Activated CD4-positive, alpha-beta T cell treated with anti-CD3 and anti-CD28 coated beads, Interleukin-2, amount 50 U/mL, for 24 hours (primary cell): Measurements from ENCODE around the gene PODXL2.

Source experiments
- DNase-seq, 2 donors: peaks; one replicate each; pipeline ENCODE4 v3.0.0-alpha.2; 2020; ENCODE audit warnings: low read depth in 1 of 2, low spot score in 1 of 2

Gene PODXL2

DNA sequence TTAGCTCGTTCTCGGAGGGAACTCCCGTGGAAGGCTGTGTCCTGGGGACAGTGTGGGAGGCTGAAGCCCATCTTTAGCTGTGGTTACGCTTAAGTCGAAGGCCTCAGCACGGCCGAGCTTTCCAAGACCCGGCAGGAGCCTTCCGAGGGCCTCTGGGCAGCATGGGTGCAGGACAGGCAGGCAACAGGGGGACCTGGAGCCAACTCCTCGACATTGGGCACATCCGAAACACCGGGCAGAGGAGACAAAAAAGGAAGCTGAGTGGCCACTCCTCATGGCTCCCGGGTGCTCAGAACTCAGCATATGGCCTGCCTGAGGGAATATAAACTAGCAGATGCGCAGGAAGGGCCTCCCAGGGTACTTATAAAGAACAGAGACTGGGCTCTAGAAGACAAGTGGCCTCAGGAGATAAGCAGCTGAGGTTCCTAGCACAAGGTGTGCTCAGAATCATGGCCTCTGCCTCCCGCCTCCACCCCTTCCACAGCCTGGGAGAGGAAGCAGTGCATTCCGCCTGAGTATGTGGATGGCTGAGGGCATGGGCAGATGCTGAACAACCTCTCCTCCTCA, 77.9 kb downstream of the PODXL2 start:
- no peak for DNase-seq

- DNase-seq = no peak
Measured at GRCh38 chr3:127707851-127708411, 78.9 kb downstream of the PODXL2 start.

- DNase-seq = no peak
Measured at GRCh38 chr3:127708837-127709236, 79.9 kb downstream of the PODXL2 start.

GRCh38 chr3:127709320-127710060, 80.5 kb downstream of the PODXL2 start:
- DNase-seq = no peak

DNA sequence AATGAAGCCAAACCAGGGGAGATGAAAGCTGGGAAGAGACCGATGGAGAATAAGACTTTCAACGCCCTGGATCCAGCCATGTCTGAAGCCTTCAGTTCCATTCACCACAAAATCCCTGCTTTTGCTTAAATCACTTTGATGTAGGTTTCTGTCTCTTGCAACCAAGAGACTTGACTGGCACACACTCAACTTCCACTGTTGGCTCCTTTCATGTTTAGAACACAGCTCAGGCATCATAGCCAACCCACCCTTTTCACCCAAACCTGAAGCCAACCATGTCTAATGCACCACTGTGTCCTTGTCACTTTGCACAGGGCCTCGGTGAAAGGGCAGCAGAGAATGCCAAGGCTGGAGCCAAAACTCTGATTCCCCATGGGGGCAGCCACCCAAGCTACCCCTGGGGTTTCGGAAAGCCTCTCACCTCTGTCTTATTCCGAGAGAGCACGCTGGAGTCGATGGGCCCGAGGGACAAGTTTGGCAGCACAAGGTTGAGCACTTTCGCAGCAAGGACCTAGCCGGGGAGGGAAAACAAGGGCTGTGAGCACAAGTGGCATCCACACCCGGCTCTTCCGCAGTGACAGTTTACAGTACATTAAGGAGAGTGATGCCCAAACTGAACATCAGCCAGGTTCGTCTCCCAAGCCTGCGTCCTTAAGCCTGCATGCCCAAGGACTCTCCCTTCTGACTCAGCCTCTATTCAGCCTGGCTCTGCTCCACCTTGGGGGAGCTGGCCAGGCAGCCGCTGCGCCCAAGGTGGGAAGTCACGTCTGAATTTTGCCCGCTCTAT, 81.4 kb downstream of the PODXL2 start:
- no peak for DNase-seq

GRCh38 chr3:127711021-127711695, 82.2 kb downstream of the PODXL2 start:
- DNase-seq = no peak

- no peak for DNase-seq
Measured at GRCh38 chr3:127711896-127712295, 82.9 kb downstream of the PODXL2 start.

DNA sequence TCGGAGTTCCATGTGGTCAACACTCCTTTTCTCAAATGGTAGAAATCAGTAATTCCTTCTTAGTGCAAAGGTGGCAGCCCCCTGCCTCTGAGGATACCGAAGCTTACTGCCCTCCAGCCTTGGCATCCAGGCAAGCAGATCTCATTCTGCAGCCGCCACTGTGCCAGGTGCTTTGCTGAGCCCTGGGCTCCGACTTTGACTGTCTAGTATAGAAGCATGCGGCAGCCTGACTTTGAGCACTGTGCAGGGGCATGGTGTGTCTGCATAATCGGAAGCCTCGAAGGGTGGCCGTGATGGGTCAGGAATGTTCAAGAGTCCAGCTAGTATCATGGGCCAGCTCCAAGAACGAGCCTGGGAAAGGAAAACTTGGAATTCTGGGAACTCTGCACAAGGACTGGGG, 83.5 kb downstream of the PODXL2 start:
- DNase-seq = no peak

GRCh38 chr3:127712881-127713771, 84.1 kb downstream of the PODXL2 start:
- no peak for DNase-seq

- DNase-seq = no peak
Measured at GRCh38 chr3:127714125-127714571, 85.2 kb downstream of the PODXL2 start.

GRCh38 chr3:127714866-127715265, 85.9 kb downstream of the PODXL2 start:
- no peak for DNase-seq

DNA sequence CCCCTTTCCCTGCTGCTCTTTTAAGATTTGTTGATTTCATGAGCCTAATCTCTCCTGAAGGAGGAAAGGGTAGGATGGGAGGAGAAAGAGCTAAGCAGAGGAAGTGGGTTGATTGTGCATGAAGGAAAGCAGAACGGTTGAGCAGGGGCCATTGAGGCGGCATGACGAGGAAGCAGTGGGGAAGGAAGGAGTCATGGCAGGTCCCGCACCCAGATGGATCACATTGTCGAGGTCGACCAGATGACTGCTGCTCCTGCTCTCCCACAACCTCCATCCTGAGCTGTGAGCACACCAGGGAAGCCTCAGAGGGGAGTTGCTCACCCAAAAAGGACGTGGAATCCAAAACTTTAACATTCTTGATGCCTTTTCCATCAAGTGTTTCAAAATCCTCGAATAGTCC, 86.5 kb downstream of the PODXL2 start:
- no peak for DNase-seq

DNA sequence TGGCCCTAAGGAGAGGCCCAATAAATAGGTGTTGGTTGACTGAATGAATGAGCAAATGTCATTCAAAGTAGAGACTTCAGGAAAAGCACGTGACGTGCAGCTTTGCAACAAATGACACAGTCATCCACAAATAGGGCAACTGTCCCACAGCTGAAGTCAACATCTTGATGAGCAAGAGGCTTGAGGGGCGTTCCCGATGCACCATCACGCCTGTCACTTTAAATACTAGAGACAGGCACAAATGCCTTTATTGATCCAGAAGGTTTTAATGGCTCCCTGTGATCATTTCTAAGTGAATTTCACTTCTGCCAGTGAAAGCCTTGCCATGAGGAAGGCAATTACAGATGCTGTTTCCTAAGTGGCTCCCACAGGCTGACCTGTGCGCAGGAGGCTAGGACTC, 87.4 kb downstream of the PODXL2 start:
- no peak for DNase-seq

GRCh38 chr3:127717357-127718244, 88.6 kb downstream of the PODXL2 start:
- no peak for DNase-seq

- DNase-seq = no peak
Measured at GRCh38 chr3:127718245-127718915, 89.4 kb downstream of the PODXL2 start.

GRCh38 chr3:127718916-127719290, 89.9 kb downstream of the PODXL2 start:
- no peak for DNase-seq

DNA sequence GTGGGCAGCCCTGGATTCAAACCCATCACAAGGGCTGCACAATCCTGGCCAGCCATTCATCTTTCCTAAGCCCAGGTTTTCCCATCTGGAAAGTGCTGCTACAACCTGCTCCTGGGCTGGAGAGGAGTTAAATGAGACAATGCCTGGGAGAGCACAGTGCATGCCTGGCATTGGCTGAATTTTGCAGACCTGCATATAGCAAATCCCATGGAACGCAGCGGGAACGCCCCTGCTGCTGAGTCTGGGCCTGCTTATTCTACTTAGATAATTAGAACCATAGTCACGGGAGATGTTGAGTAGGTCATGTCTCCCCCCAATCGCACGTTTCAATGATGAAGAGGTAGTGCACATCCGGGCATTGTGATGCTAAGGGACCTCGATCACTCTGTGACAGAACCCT, 90.4 kb downstream of the PODXL2 start:
- DNase-seq = no peak

GRCh38 chr3:127720161-127720823, 91.3 kb downstream of the PODXL2 start:
- no peak for DNase-seq
